ENCODE data around the gene PHTF2.
"Not testable (repeated sequence)": the region's sequence is repeated elsewhere in the genome, so short reads cannot be mapped to it uniquely, and the experiment has no call there.

The PHTF2 gene

GRCh38 chr7:77830649-77831355, 32.2 kb downstream of the PHTF2 start:
- DNase-seq (ENCODE audit: low spot score): no peak

- DNase-seq (ENCODE audit: low spot score): no peak
Measured at GRCh38 chr7:77831481-77831880, 32.9 kb downstream of the PHTF2 start.

DNA sequence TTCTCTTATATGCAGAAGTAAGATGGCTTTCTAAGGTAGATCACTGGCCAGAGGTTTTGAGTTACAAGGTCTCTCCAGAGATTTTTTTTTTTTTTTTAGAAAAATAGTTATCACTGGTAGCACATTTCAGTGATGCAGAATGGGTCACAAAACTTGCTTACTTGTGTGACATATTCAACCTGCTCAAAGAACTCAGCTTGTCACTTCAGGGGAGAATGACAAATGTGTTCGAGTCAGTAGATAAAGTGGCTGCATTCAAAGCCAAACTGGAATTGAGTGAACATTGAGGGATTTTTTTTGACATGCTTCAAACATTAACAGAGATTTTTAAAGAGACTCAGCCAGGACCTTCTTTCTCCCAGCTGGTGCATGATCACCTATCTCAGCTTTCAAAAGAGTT, 33.4 kb downstream of the PHTF2 start:
- no peak for DNase-seq (ENCODE audit: low spot score)

- no peak for DNase-seq (ENCODE audit: low spot score)
Measured at GRCh38 chr7:77833136-77833535, 34.6 kb downstream of the PHTF2 start.

DNA sequence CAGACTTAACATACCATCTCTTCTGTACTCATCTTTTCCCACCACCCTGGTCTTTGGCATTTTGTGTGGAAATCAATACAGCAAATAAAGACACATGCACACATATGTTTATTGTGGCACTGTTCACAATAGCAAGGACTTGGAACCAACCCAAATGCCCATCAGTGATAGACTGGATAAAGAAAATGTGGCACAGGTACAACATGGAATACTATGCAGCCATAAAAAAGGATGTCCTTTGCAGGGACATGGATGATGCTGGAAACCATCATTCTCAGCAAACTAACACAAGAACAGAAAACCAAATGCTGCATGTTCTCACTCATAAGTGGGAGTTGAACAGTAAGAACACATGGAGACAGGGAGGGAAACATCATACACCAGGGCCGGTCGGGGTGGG, 37.9 kb downstream of the PHTF2 start:
- DNase-seq (ENCODE audit: low spot score): not testable (repeated sequence)

- no peak for DNase-seq (ENCODE audit: low spot score)
Measured at GRCh38 chr7:77837275-77837674, 38.7 kb downstream of the PHTF2 start.

- peak; percentile 20 for DNase-seq (ENCODE audit: low spot score)
Measured at GRCh38 chr7:77837966-77838365, 39.4 kb downstream of the PHTF2 start.

GRCh38 chr7:77838929-77839491, 40.4 kb downstream of the PHTF2 start:
- peak; percentile 25 for DNase-seq (ENCODE audit: low spot score)

DNA sequence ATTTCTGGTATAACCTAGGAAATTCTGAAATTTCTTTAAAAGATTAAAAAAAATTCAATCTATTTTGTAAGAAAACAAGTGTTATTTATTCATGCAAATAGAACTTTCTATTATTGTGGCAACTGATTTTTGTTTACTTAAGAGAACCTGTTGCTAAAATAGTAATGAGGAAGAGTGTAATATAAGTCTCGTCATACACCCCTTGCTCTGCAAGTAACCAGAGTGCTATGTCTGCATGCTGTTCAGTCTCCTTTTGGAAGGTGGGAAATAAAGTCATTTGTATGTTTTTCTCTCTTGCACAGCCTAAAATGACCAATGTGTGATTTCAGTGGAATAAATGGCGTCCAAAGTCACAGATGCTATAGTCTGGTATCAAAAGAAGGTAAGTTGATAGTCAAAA, 41.3 kb downstream of the PHTF2 start:
- DNase-seq (ENCODE audit: low spot score): peak; percentile 55

GRCh38 chr7:77843194-77843593, 44.6 kb downstream of the PHTF2 start:
- no peak for DNase-seq (ENCODE audit: low spot score)

GRCh38 chr7:77846317-77847092, 47.9 kb downstream of the PHTF2 start:
- DNase-seq (ENCODE audit: low spot score): no peak

DNA sequence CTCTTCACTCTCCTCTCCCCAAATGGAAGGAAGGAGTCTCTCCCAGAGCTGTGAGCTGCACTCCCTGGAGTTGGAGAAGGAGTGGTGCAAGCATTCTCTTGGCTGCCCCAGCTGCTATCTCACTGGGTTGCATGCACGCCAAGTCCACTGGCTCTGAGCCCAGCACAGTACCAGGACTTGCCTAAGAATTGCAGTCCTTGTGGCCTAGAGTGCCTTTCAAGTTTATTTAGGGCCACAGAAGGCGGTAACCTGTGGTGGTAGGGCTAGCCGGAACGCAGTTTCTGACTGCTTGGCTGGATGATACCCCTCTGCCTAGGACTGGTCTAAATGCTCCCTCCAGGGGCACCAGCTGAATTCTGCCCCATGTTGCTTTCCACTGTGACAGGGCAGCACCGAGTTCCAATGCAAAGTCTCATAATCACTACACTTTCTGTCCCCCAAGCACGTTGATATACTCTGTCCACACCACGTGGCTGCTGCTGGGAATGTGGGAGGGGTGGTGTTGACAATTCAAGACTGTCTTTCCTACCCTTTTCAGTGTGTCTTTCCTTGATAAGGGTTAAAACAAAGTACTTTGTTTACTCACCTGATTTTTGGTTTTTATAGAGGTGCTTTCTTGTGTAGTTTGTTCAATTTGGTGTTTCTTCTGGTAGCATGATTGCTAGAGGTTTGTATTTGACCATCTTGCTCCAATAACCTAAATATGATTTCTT, 57.0 kb downstream of the PHTF2 start:
- DNase-seq (ENCODE audit: low spot score): no peak

GRCh38 chr7:77858278-77858677, 59.7 kb downstream of the PHTF2 start:
- DNase-seq (ENCODE audit: low spot score): no peak

- no peak for DNase-seq (ENCODE audit: low spot score)
Measured at GRCh38 chr7:77859343-77859742, 60.8 kb downstream of the PHTF2 start.

- no peak for DNase-seq (ENCODE audit: low spot score)
Measured at GRCh38 chr7:77862691-77863090, 64.1 kb downstream of the PHTF2 start.

GRCh38 chr7:77863860-77864259, 65.3 kb downstream of the PHTF2 start:
- no peak for DNase-seq (ENCODE audit: low spot score)

- no peak for DNase-seq (ENCODE audit: low spot score)
Measured at GRCh38 chr7:77866370-77866769, 67.8 kb downstream of the PHTF2 start.

DNA sequence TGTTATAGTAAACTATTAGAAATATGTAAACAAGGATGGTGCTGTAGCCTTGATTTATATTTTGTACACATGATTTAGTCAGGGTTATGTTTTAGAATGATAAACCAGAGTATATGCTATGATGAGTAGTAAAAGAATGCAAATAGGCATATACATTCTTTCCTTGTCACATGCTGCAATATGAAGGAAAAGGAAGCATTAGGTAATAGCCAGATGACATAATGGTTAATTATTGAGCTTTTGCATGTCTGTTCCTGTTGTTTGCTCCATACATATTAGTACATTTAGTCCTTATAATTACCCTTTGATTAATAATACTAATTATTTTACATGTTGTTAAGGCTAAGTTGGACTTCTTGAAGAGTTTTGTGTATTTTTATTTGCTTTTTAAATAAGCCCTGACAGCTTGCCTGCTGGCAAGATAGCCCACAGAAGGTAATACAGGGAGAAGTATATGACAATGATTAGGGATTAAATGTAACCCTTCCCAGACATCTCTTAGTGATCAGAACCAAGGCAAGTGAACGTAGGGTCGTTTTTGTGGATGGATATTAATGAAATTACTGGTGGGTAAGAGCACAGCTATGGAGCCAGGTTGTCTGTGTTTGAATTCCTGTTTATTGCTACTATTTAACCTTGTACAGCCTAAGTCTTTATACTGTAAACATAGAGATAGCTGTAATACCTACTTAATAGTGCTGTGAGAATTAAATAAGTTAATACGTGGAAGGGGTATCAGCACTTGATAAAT, 68.4 kb downstream of the PHTF2 start:
- no peak for DNase-seq (ENCODE audit: low spot score)

DNA sequence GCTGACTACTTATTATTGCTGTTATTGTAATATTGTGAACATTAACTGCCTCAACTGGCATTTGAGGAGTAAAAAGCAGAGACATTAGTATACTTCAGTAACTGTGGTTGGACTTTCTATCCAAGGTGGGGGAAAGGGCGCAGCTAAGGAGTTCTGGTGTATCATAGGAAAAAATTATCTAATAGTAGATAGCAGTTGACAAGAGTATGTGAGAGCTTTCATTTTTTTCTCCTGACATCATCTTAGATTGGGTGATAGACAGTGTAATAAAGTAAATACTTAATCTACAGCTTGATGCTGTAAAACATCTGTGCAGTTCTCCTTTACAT, 68.9 kb downstream of the PHTF2 start:
- no peak for DNase-seq (ENCODE audit: low spot score)

- DNase-seq (ENCODE audit: low spot score): not testable (repeated sequence)
Measured at GRCh38 chr7:77872256-77872655, 73.7 kb downstream of the PHTF2 start.

- DNase-seq (ENCODE audit: low spot score): not testable (repeated sequence)
Measured at GRCh38 chr7:77873416-77874327, 75.1 kb downstream of the PHTF2 start.

Data from NAMALWA (cell line).